H9 (cell line): ENCODE results near the gene DKK3. TPM values are rescaled to one million over a fixed set of nuclear protein-coding genes. Genes with fewer than 3 reads are reported as not detected.
A peak's percentile ranks its signal among the peaks of the same experiment; 100 is the strongest.

Experiments used
- DNase-seq: peaks from one replicate; pipeline ENCODE4 v3.0.0-alpha.2; 2017
- H2AFZ ChIP-seq: one replicate; pipeline ENCODE4 v1.6.1; 2013; ENCODE audit warnings: mild to moderate bottlenecking, low read length, control low read depth, moderate library complexity
- H2AK5ac ChIP-seq: 2 replicates; pipeline ENCODE4 v1.6.1; 2013; ENCODE audit warnings: low read length, control low read depth, mixed read lengths; ENCODE audit not compliant: insufficient read length
- H2BK120ac ChIP-seq: one replicate; pipeline ENCODE4 v1.6.1; 2013; ENCODE audit warnings: low read depth, mild to moderate bottlenecking, low read length, control low read depth, inconsistent platforms; ENCODE audit not compliant: poor library complexity, severe bottlenecking
- H2BK12ac ChIP-seq: 2 replicates; pipeline ENCODE4 v1.6.1; 2013; ENCODE audit warnings: low read length, control low read depth, mixed read lengths, low read depth; ENCODE audit not compliant: insufficient read length
- H2BK15ac ChIP-seq: 2 replicates; pipeline ENCODE4 v1.6.1; 2013; ENCODE audit warnings: low read depth, low read length, control low read depth
- H2BK20ac ChIP-seq: one replicate; pipeline ENCODE4 v1.6.1; 2013; ENCODE audit warnings: low read depth, mild to moderate bottlenecking, low read length, control low read depth, inconsistent platforms; ENCODE audit not compliant: poor library complexity, severe bottlenecking
- H2BK5ac ChIP-seq: 2 replicates; pipeline ENCODE4 v1.6.1; 2013; ENCODE audit warnings: low read length, control low read depth, mixed read lengths; ENCODE audit not compliant: insufficient read length
- H3K14ac ChIP-seq: 2 replicates; pipeline ENCODE4 v1.6.1; 2013; ENCODE audit warnings: low read length, control low read depth; ENCODE audit not compliant: insufficient read depth
- H3K18ac ChIP-seq: 2 replicates; pipeline ENCODE4 v1.6.1; 2013; ENCODE audit warnings: low read depth, mild to moderate bottlenecking, mixed read lengths, low read length, control low read depth; ENCODE audit not compliant: insufficient read length
- H3K23ac ChIP-seq: 2 replicates; pipeline ENCODE4 v1.6.1; 2013; ENCODE audit warnings: low read length, control low read depth, mixed read lengths, low read depth; ENCODE audit not compliant: insufficient read length
- H3K23me2 ChIP-seq: 2 replicates; pipeline ENCODE4 v1.6.1; 2013; ENCODE audit warnings: low read depth, mild to moderate bottlenecking, mixed read lengths, low read length, control low read depth; ENCODE audit not compliant: insufficient read length, poor library complexity, severe bottlenecking
- H3K27ac ChIP-seq: 2 replicates; pipeline ENCODE4 v1.5.1; 2013; ENCODE audit warnings: low read length, control low read depth, mixed read lengths, low read depth; ENCODE audit not compliant: insufficient read length
- H3K27me3 ChIP-seq: 2 replicates; pipeline ENCODE4 v1.6.1; 2013; ENCODE audit warnings: low read length, control low read depth, inconsistent platforms; ENCODE audit not compliant: insufficient read depth
- H3K4ac ChIP-seq: 2 replicates; pipeline ENCODE4 v1.6.1; 2013; ENCODE audit warnings: low read depth, mild to moderate bottlenecking, control low read depth, inconsistent platforms, low read length, moderate library complexity
- H3K4me1 ChIP-seq: 2 replicates; pipeline ENCODE4 v1.6.1; 2013; ENCODE audit warnings: low read length, control low read depth, inconsistent platforms; ENCODE audit not compliant: insufficient read depth
- H3K4me2 ChIP-seq: 2 replicates; pipeline ENCODE4 v1.6.1; 2013; ENCODE audit warnings: low read length, control low read depth, mixed read lengths; ENCODE audit not compliant: insufficient read length, insufficient read depth
- H3K56ac ChIP-seq: 2 replicates; pipeline ENCODE4 v1.6.1; 2013; ENCODE audit warnings: low read depth, mild to moderate bottlenecking, mixed read lengths, low read length, control low read depth; ENCODE audit not compliant: insufficient read length
- H3K79me1 ChIP-seq: 2 replicates; pipeline ENCODE4 v1.6.1; 2013; ENCODE audit warnings: low read depth, mild to moderate bottlenecking, moderate library complexity, low read length, control low read depth, inconsistent platforms; ENCODE audit not compliant: insufficient read depth, poor library complexity, severe bottlenecking
- H3K79me2 ChIP-seq: 2 replicates; pipeline ENCODE4 v1.6.1; 2013; ENCODE audit warnings: low read length, control low read depth, inconsistent platforms; ENCODE audit not compliant: insufficient read depth
- H3K9ac ChIP-seq: 2 replicates; pipeline ENCODE4 v1.6.1; 2013; ENCODE audit warnings: low read length, control low read depth, mixed read lengths; ENCODE audit not compliant: insufficient read length; ENCODE audit errors: extremely low read depth
- H3K9me3 ChIP-seq: one replicate; pipeline ENCODE4 v1.6.1; 2013; ENCODE audit warnings: low read depth, low read length, inconsistent platforms; ENCODE audit not compliant: control insufficient read depth
- H3T11ph ChIP-seq: one replicate; pipeline ENCODE4 v1.6.1; 2013; ENCODE audit warnings: mild to moderate bottlenecking, low read length, control low read depth, inconsistent platforms
- H4K20me1 ChIP-seq: one replicate; pipeline ENCODE4 v1.6.1; 2013; ENCODE audit not compliant: control insufficient read depth, insufficient read length, insufficient read depth
- H4K5ac ChIP-seq: 2 replicates; pipeline ENCODE4 v1.6.1; 2013; ENCODE audit warnings: low read depth, mild to moderate bottlenecking, mixed read lengths, low read length, control low read depth; ENCODE audit not compliant: insufficient read length
- H4K8ac ChIP-seq: replicated peaks from 2 replicates; pipeline ENCODE4 v1.6.1; 2013; ENCODE audit warnings: low read length, control low read depth, mixed read lengths, low read depth; ENCODE audit not compliant: insufficient read length
- H4K91ac ChIP-seq: 2 replicates; pipeline ENCODE4 v1.6.1; 2013; ENCODE audit warnings: low read depth, mild to moderate bottlenecking, moderate library complexity, mixed read lengths, low read length, control low read depth; ENCODE audit not compliant: insufficient read length
- H3K27ac Mint-ChIP-seq, 3 experiments: 2 replicates in 2 of 3; 3 replicates in 1 of 3; pipeline ENCODE4 v1.8.0; 2020 to 2021; ENCODE audit warnings: mixed read lengths in 3 of 3, mild to moderate bottlenecking in 1 of 3, moderate library complexity in 1 of 3
- H3K27me3 Mint-ChIP-seq: 2 replicates; pipeline ENCODE4 v1.8.0; 2021; ENCODE audit warnings: low read depth, mild to moderate bottlenecking, moderate library complexity, mixed read lengths
- H3K36me3 Mint-ChIP-seq, 3 experiments: 2 replicates in 2 of 3; 3 replicates in 1 of 3; pipeline ENCODE4 v1.8.0; 2020 to 2021; ENCODE audit warnings: low read depth in 3 of 3, mixed read lengths in 3 of 3; ENCODE audit not compliant: insufficient read depth in 1 of 3
- H3K4me1 Mint-ChIP-seq, 2 experiments: 2 replicates each; pipeline ENCODE4 v1.8.0; 2020; ENCODE audit warnings: mixed read lengths in 2 of 2
- H3K4me3 Mint-ChIP-seq, 2 experiments: 2 replicates in 1 of 2; 3 replicates in 1 of 2; pipeline ENCODE4 v1.8.0; 2020 to 2021; ENCODE audit warnings: mild to moderate bottlenecking in 2 of 2, mixed read lengths in 2 of 2, moderate library complexity in 1 of 2
- H3K9me3 Mint-ChIP-seq, 2 experiments: 2 replicates in 1 of 2; 3 replicates in 1 of 2; pipeline ENCODE4 v1.8.0; 2020; ENCODE audit warnings: mild to moderate bottlenecking in 2 of 2, mixed read lengths in 2 of 2, moderate library complexity in 1 of 2
- CTCF ChIP-seq: fragments of 200-600 bp; sonication (generic); conservative IDR thresholded peaks from 3 replicates; pipeline ENCODE4 v1.8.0; 2021; ENCODE audit warnings: antibody characterized with exemption, mild to moderate bottlenecking
- WGBS: extraction: QIAGEN DNeasy Blood & Tissue Kit; methylation state at CpG from one replicate; pipeline ENCODE4 v1.1.7; 2013; ENCODE audit warnings: missing lambda C conversion rate, low lambda C conversion rate, mixed read lengths; ENCODE audit not compliant: insufficient read length; ENCODE audit errors: extremely low coverage; 5-methylcytosine and 5-hydroxymethylcytosine counted together
- total RNA-seq: library from RNA; stranded (reverse); gene quantifications from 2 replicates; pipeline ENCODE4 v1.2.1, GENCODE V29; 2021

The DKK3 gene
- total RNA-seq, 1 experiment from 2014 or later: 17.1 TPM

GRCh38 chr11:11961399-11962028 lies 46.9 kb downstream of the DKK3 start:
- Histone ChIP-seq H2AFZ (no peak overlapping the region), H3K23me2 (no peaks in the 10 kb centered on the region), H3K4me1 (no peaks in the 10 kb centered on the region), H3K79me2 (no peaks in the 10 kb centered on the region), H3T11ph (no peak overlapping the region), H3K9ac (no peak overlapping the region), H2BK12ac (no peak overlapping the region), H2BK5ac (no peak overlapping the region), H2BK15ac (no peak overlapping the region), H3K9me3 (no peaks in the 10 kb centered on the region), H3K4ac (no peak overlapping the region), H4K91ac (no peak overlapping the region), H2BK20ac (no peak overlapping the region), H2BK120ac (no peak overlapping the region), H4K20me1 (no peaks in the 10 kb centered on the region), H2AK5ac (no peak overlapping the region), H4K5ac (no peak overlapping the region), H3K27ac (no peak overlapping the region), H3K56ac (no peak overlapping the region), H3K18ac (no peak overlapping the region), H3K23ac (no peak overlapping the region), H3K27me3 (no peaks in the 10 kb centered on the region), H3K14ac (no peak overlapping the region), H3K79me1 (no peaks in the 10 kb centered on the region), H4K8ac (no peak overlapping the region), H3K4me2 (no peak overlapping the region)
- H3K27me3 Mint-ChIP-seq: no peaks in the 10 kb centered on the region; the same call in 1 of the 2 replicates
- no peak overlapping the region for H3K27ac Mint-ChIP-seq
- peak; percentile 23 for DNase-seq
- H3K4me3 Mint-ChIP-seq: no peak overlapping the region
- TF ChIP-seq CTCF: no peak
- peaks cover 5 to 16% (median 5%) of the 10 kb centered on the region in 3 experiments; a peak in 6 of 7 replicates for H3K36me3 Mint-ChIP-seq
- WGBS: no CpG with 5 or more reads among the region's 3 CpGs
- peaks cover 9 to 14% of the 10 kb centered on the region in 2 experiments for H3K4me1 Mint-ChIP-seq
- H3K9me3 Mint-ChIP-seq: no peaks in the 10 kb centered on the region
